IPS-18a (cell line): ENCODE data around the gene SOX10.
"Not testable (repeated sequence)": the region's sequence is repeated elsewhere in the genome, so short reads cannot be mapped to it uniquely, and the experiment has no call there.

Experiments used
- H3K27ac ChIP-seq: one replicate; pipeline ENCODE4 v1.5.1; 2013; ENCODE audit warnings: low read length
- H3K27me3 ChIP-seq: one replicate; pipeline ENCODE4 v1.6.1; 2013; ENCODE audit warnings: mild to moderate bottlenecking, low read length; ENCODE audit not compliant: control insufficient read depth, insufficient read depth
- H3K36me3 ChIP-seq: one replicate; pipeline ENCODE4 v1.6.1; 2013; ENCODE audit warnings: low read depth, low read length; ENCODE audit not compliant: control insufficient read depth
- H3K4me1 ChIP-seq: one replicate; pipeline ENCODE4 v1.6.1; 2013; ENCODE audit warnings: low read depth, low read length; ENCODE audit not compliant: control insufficient read depth
- H3K4me3 ChIP-seq: one replicate; pipeline ENCODE4 v1.5.1; 2013; ENCODE audit warnings: low read length
- H3K9ac ChIP-seq: one replicate; pipeline ENCODE4 v1.6.1; 2013; ENCODE audit warnings: mild to moderate bottlenecking, low read length, moderate library complexity
- H3K9me3 ChIP-seq: one replicate; pipeline ENCODE4 v1.6.1; 2013; ENCODE audit warnings: low read depth, low read length; ENCODE audit not compliant: control insufficient read depth

The SOX10 gene

DNA sequence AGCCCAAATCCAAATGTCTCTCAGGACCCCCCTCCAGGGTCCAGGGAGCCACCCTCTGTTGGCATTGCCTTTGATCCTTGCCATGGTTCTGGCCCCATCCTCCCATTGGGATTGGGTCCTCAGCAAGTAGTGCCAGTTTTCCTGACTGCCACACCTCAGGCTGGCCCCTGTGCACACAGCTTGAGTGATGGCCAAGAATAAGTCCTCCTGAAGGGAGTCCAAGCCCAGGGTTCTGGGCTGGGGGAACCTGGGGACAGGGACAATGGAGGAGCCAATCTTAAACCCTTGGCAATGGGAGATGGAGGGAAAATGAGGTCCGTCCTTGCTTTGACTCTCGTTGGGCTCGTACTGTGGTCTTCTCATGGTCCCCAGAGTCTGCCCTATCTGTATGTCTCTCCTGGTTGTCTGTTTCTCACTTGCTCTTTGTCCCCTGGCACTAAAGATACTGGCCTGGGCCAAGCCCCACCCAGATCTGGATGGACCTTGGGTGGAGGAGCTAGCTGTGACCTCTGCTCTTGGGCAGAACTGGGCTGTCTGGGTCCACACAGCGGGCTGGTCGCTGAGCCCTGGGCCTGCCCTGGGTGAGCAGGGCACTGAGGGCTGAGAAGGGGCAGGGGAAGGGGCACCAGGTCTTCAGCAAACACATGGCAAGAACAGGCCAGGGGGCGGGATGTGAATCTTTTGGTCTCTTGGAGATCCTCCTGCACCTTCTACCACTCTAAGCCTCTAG lies 2.9 kb downstream of the SOX10 start:
- no peak overlapping the region for H3K4me3 ChIP-seq
- H3K27me3 ChIP-seq, result peaks cover 12% of the 10 kb centered on the region
- no peak overlapping the region for H3K27ac ChIP-seq
- H3K4me1 ChIP-seq, result peaks cover 6% of the 10 kb centered on the region
- no peak overlapping the region for H3K9ac ChIP-seq
- no peaks in the 10 kb centered on the region for H3K9me3 ChIP-seq
- no peaks in the 10 kb centered on the region for H3K36me3 ChIP-seq

DNA sequence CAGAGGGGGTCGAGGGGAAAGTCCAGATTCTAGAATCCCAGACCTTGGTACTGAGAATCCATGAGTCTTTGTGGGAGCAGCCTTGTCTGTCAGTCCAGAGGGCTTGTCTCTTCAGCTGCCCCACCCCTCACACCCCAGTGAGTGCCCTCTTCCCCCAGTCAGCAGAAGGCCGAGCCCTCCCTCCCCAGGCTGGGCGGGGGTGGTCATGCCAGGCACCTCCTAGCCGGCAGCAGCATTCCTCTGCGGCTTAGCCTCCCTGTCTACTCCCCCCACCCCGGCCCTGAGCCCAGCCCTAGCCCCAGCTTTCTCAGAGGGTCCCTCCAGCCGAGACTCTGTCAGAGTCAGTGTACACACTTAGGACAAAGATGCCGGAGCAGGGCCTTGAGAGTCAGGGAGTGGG lies 4.6 kb downstream of the SOX10 start:
- Histone ChIP-seq H3K27ac (no peak overlapping the region), H3K9ac (no peak overlapping the region), H3K4me1 (peaks cover 6% of the 10 kb centered on the region), H3K36me3 (no peaks in the 10 kb centered on the region), H3K4me3 (no peak overlapping the region), H3K9me3 (no peaks in the 10 kb centered on the region), H3K27me3 (peaks cover 12% of the 10 kb centered on the region)

DNA sequence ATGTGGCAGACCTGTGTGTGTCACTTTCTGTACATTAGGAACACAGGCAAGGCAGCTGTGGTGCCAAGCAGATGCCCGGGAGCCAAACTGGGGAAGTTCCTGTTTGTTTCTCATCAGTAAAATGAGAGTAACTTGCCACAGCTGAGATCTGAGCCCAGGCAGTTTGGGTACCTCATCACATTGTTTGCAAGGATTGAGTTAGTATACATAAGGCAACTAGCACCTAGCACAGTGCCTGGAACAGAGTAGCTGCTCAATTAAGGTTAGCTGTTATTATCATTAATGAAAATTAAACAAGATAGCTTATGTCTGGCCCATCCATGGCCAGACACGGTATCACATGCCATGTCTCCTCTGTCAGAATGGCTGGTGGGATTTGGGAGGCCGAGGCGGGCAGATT lies 7.8 kb downstream of the SOX10 start:
- no peaks in the 10 kb centered on the region for H3K36me3 ChIP-seq
- H3K27ac ChIP-seq, result no peak overlapping the region
- H3K9me3 ChIP-seq, result no peaks in the 10 kb centered on the region
- H3K27me3 ChIP-seq, result no peaks in the 10 kb centered on the region
- H3K9ac ChIP-seq, result no peak overlapping the region
- no peak overlapping the region for H3K4me3 ChIP-seq
- H3K4me1 ChIP-seq, result peaks cover 15% of the 10 kb centered on the region

DNA sequence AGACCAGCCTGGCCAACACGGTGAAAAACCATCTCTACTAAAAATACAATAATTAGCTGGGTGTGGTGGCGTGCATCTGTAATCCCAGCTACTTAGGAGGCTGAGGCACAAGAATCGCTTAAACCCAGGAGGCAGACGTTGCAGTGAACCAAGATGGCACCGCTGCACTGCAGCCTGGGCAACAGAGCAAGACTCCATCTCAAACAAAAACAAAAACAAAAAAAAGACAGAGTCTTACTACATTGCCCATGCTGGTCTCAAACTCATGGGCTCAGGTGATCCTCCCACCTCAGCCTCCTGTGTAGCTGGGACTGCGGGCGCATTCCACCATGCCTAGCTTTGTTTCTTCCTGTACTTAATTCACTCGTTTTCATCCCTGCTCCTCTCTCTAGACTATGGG lies 8.3 kb downstream of the SOX10 start:
- H3K27ac ChIP-seq, H3K27me3 ChIP-seq, H3K9me3 ChIP-seq, H3K36me3 ChIP-seq, H3K4me3 ChIP-seq, H3K9ac ChIP-seq: not testable (repeated sequence)
- H3K4me1 ChIP-seq, result peaks cover 20% of the 10 kb centered on the region

DNA sequence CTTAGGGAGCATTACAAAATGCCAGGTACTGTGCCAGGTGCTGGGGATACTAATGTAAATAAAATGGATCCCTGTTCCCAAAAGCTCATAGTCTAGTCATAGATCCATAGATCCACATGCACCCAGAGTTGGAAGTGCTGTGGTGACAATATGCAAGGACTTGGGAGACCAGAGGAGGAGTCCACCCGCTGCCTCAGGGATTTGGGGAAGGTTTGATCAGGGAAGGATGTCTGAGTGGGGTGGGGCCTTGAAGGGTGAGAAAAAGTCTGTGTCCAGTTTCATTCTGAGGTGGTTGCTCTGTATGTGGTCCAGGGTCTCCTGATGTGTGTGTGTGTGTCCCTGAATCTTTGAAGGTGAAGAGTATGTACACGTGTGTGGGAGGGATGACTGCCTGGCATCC lies 9.2 kb downstream of the SOX10 start:
- H3K27me3 ChIP-seq, result no peaks in the 10 kb centered on the region
- H3K36me3 ChIP-seq, result no peaks in the 10 kb centered on the region
- H3K9ac ChIP-seq, result no peak overlapping the region
- H3K9me3 ChIP-seq, result no peaks in the 10 kb centered on the region
- H3K4me3 ChIP-seq, result no peak overlapping the region
- no peak overlapping the region for H3K27ac ChIP-seq
- H3K4me1 ChIP-seq, result peaks cover 21% of the 10 kb centered on the region

DNA sequence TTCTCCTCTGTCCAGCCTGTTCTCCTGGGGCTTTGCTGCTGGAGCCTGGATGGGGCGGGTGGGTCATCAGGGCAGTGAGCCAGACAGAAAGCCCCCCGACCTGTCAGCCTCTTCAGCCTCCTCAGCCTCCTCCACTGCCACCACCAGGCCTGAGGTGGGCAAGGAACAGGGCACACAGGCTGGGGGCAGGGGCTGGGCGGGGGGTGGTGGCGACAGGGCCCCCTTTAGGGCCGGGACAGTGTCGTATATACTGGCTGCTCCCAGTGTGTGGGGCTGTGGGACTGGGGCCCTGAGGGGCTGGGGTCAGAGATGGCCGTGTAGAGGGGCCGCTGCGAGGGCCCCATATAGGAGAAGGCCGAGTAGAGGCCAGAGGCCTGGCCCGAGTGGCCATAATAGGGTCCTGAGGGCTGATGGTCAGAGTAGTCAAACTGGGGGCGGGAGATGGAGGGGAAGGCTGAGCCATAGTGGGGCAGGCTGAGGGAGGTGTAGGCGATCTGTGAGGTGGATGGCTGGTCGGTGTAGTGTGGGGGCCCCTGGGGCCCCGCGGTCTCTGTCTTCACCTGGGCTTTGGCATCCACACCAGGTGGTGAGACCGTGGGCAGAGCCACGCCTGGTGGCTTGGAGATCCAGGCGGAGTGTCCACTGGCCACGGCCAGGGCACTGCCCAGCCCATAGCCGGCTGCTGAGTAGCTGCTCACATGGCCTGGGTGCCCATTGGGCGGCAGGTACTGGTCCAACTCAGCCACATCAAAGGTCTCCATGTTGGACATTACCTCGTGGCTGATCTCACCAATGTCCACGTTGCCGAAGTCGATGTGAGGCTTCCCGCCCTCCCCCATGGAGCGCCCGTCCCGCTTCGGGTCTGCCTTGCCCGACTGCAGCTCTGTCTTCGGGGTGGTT lies 10.8 kb downstream of the SOX10 start:
- H3K4me1 ChIP-seq, result peaks cover 17% of the 10 kb centered on the region
- H3K27me3 ChIP-seq, result no peaks in the 10 kb centered on the region
- no peak overlapping the region for H3K4me3 ChIP-seq
- no peak overlapping the region for H3K27ac ChIP-seq
- no peaks in the 10 kb centered on the region for H3K36me3 ChIP-seq
- H3K9ac ChIP-seq, result no peak overlapping the region
- no peaks in the 10 kb centered on the region for H3K9me3 ChIP-seq

DNA sequence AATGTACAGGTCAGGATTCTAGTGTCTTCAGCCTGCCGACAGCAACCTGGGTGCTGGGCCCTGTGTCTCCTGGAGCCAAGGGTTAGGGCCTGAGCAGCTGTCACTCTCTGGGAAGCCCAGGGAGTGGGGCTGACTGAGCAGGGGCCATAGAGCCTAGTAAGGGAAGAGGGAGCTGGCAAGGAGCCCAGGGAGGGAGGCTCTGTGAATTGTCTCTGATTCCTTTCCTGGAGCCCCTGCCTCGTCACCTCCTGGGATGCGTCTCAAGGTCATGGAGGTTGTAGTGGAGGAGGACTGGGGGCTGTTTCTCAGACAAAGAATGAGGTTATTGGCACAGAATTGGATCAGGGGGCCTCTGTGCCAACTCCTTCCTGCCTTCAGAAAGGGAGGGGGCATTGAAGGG lies 11.8 kb downstream of the SOX10 start:
- Histone ChIP-seq H3K4me1 (peaks cover 17% of the 10 kb centered on the region), H3K36me3 (peaks cover 5% of the 10 kb centered on the region), H3K4me3 (no peak overlapping the region), H3K27ac (no peak overlapping the region), H3K9ac (no peak overlapping the region), H3K9me3 (no peaks in the 10 kb centered on the region), H3K27me3 (no peaks in the 10 kb centered on the region)

DNA sequence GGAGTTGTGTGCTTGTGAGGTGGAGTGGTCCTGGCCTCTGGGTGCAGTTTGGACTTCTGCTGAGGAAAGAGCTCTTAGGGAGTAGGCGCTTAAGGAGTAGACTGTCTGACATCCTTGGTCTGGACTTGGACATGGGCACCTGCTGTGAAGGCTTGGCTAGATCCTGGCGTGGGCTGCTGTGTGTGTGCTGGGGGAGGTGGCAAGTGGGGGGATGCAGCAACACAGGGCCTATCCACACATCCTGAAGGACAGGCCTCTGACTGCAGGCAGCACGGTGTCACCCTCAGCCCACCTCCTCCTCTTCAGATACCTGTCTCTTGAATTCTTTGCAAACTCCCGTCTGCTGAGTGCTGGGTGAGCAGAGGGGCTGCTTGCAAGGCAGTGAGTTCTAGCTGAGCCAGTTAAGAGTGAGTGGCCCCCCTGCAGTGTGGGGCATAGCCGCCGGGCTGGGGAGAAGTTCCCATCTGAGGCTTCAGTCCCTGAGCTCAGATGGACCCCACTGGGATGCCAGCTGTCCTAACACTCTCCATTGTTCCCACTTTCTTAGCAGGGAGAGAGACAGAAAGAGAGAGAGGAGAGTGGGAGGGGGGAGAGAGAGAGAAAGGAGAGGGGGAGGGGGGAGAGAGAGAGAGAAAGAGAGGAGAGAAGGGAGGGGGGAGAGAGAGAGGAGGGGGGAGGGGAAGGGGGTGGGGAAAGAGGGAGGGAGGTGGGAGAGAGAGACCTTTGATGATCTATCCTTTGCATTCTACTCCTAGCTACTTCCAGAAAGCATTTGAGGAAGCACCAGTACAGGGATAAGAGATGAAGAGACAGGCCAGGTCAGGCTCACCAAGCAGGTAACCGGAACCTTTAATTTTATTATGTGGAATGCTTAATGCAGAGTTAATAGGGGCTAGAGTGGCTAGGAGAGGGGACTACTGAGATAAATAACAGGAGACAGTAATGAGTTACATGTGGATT lies 12.6 kb downstream of the SOX10 start:
- H3K27ac ChIP-seq, result no peak overlapping the region
- peak overlapping the region; percentile 26 for H3K4me3 ChIP-seq
- no peaks in the 10 kb centered on the region for H3K27me3 ChIP-seq
- peaks cover 17% of the 10 kb centered on the region for H3K4me1 ChIP-seq
- H3K9ac ChIP-seq, result no peak overlapping the region
- H3K36me3 ChIP-seq, result peaks cover 13% of the 10 kb centered on the region
- H3K9me3 ChIP-seq, result no peaks in the 10 kb centered on the region

DNA sequence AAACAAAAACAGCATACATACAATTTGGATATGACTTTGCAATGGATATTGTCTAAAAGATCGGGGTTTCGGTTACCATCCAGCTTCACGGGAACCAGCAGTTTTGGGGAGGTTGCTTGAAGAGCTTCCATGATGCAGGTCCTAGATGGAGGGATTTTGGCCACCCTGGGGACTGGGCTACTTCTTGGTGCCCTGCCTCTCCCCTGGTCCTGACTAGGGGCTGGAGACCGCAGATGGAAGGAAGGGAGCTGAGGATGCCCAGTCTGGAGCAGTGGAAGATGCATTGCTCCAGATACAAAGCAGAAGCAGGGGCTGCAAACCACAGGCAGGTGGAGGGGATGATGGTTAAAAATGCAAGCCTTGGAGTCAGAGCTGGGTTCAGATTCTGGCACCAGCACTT lies 13.5 kb downstream of the SOX10 start:
- Histone ChIP-seq H3K4me3 (no peak overlapping the region), H3K27me3 (no peaks in the 10 kb centered on the region), H3K27ac (no peak overlapping the region), H3K4me1 (peaks cover 17% of the 10 kb centered on the region), H3K9me3 (no peaks in the 10 kb centered on the region), H3K9ac (no peak overlapping the region), H3K36me3 (peaks cover 14% of the 10 kb centered on the region)

DNA sequence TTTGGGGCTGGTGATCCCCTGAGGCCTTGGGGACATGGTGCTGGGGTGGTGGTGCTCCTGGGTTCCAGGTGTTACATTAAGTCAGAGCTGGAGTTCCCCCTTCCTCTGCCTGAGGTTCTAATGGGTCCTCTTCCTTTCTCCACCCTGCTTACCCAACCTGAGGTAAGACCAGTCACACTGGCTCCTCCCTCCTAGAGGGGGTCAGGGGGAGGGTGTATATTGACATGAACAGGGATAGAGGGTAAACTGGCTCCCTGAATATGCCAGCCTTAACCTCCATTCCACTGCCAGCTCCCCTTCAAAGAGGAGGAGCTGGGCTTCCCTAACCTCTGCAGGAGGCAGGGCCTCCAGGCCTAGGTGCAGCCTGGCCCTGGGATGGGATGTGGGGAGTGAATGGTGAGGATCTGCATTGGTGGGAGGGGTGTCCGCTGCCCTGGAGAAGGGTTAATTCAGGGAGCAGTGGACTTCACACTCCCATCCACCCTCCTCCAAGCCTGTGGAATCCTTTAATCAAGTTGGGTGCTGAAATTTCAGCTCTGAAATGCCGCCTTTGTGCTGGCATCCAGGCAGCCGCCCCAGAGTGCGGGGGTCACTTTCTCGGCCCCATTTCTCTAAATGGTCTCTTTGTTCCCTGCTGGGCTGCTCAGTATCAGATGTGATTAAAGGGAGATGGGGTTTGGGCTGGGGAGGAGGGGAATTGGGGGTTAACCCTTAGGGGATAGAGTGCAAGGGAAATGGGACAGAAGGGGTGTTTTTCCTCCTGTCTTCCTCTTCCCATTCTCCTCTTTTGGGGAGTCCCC lies 15.7 kb downstream of the SOX10 start:
- no peak overlapping the region for H3K9ac ChIP-seq
- peaks cover 17% of the 10 kb centered on the region for H3K4me1 ChIP-seq

More for the DNA sequence above, 15.7 kb downstream of the SOX10 start:
- H3K36me3 ChIP-seq, result peaks cover 18% of the 10 kb centered on the region
- H3K4me3 ChIP-seq, result no peak overlapping the region
- no peaks in the 10 kb centered on the region for H3K27me3 ChIP-seq
- H3K9me3 ChIP-seq, result no peaks in the 10 kb centered on the region
- H3K27ac ChIP-seq, result no peak overlapping the region
